ENCODE data around the gene CDH8.

The CDH8 gene

GRCh38 chr16:62036101-62036801, at the start of gene CDH8:
TSS of gene CDH8 (minus strand) at chr16:62036438. CDS start at chr16:62021403, 15,035 bp downstream.
- DNase-seq = no peak

DNA sequence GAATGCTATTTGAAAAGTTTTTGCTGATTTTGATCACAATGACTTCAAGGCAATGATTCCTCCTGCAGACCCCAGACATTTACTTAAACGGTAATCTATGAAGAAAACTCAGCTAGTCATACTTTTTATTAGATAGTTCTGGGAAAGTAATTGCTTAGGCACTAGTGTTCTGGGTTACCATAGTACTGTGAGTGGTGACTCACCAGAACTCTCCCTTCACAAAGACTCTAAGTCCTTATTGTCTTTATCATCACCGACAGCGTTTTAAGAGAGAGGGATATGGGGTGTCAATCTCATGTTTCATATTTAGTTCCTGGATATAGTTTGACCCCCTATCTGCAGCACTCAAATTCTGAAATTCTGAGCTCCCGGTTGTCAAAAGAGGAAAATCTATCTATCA, 43.0 kb upstream of the CDH8 start:
- DNase-seq = no peak

DNA sequence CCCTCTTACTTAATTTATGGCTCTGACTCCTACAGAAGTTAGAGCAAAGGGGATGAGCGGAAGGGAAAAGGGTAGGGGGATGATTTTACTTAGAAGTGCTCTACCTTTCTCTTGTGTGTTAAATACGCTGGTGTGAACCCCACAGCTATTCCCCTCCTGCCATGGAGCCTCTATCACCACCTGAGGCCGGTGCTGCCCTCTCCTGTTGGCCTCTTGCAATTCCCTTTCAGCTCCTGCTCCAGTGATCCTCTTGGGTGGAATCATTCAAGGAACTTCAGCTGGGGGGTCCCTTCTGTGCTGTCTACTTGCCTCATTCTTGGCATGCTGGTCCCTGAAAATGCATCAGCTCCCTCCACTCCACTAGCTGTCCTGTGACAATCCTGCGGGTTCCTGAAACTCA, 41.8 kb upstream of the CDH8 start:
- DNase-seq = no peak

DNA sequence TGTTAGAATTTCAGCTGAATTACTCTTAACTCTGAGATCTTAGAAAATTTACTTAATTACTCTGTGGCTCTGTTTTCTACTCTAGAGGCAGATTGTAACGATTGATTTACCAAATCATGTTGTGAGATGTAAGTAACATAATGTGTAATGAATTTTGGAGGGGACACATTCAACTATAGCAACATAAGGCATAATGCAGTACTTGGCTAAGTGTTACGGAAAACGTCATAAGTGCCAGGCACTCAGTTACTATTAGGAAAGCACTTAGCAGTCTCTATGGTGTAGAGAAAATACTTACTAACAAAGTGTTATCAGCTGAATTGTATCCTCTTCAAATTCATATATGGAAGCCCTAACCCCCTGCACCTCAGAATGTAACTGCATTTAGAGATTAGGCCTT, 40.6 kb upstream of the CDH8 start:
- DNase-seq = no peak

GRCh38 chr16:62068747-62069146, 32.5 kb upstream of the CDH8 start:
- no peak for DNase-seq

DNA sequence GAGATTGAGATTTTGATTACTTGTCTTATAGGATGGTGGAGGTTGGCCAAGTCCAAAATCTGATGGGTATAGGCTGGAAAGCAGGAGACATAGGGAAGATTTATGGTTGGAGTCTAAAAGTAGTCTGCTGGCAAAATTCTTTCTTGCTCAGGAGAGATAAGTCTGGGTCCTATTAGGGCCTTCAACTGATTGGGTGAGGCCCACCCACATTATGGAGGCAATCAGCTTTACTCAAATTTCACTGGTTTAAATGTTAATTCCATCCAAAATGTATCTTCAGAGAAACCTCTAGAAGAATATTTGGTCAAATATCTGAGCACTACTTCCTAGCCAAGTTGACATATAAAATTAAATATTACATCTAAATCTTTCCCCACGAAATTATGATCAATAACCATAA, 31.7 kb upstream of the CDH8 start:
- DNase-seq = no peak

- no peak for DNase-seq
Observed at GRCh38 chr16:62067182-62067581, 30.9 kb upstream of the CDH8 start.

DNA sequence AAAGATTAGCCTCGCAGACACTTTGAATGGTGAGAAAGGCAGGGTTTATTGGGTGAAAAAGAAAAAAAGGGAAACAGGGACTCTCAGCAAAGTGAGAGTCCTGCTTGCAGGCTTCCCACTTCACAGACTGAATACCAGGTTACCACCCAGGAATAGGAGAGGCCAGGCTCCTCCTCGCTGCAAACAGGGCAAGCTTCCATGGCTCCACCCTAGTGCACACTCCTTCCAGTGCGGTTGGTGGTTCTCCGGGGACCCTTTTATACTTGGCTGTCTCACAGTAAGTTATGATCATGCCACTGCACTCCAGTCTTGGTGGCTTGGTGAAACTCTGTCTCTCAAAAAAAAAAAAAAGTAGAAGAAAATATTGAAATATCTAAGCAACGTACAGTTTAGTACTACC, 30.5 kb upstream of the CDH8 start:
- no peak for DNase-seq

DNA sequence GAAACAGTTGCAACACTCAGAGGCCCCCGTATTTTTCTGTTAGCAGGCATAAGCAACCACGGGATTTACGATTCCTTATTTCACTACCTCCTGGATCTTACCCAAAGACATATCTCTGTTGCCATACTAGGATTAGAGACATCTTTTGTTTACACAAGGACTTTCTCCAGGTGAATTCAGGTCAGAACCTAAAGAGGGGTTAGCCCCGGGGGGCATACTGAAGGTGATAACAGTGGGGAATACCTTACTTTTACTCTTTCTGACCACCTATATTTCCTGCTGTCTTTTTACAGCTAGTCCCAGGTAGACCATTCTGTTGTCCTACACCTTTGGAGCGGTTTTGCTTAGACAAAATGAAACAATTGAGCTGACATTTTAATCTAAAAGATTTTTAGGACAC, 27.9 kb upstream of the CDH8 start:
- DNase-seq = no peak

GRCh38 chr16:62060089-62060488, 23.9 kb upstream of the CDH8 start:
- DNase-seq = no peak

GRCh38 chr16:62059527-62059926, 23.3 kb upstream of the CDH8 start:
- no peak for DNase-seq

- DNase-seq = no peak
Observed at GRCh38 chr16:62058412-62058811, 22.2 kb upstream of the CDH8 start.

GRCh38 chr16:62051942-62052341, 15.7 kb upstream of the CDH8 start:
- DNase-seq = no peak

- no peak for DNase-seq
Observed at GRCh38 chr16:62050793-62051192, 14.6 kb upstream of the CDH8 start.

DNA sequence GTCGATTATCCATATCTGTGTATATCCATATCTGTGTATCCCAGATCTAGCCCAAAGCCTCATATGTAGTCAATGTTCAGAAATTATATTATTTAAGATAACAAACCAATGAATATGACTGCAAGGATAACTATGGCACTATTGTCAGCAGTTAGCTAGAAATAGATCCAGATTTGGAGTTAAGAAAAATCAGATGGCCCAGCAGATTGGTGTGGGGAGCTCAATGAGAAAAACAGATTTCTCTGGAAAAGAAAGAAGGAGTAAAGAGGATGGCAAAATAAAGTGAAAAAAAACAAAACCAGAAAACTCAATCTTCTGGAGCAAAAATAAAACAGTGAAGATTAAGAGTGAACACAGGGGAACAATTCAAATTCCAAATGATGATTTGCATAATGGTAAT, 10.6 kb upstream of the CDH8 start:
- no peak for DNase-seq

GRCh38 chr16:62041401-62041800, 5.2 kb upstream of the CDH8 start:
- DNase-seq = no peak

GRCh38 chr16:62038646-62039045, 2.4 kb upstream of the CDH8 start:
- DNase-seq = no peak

DNA sequence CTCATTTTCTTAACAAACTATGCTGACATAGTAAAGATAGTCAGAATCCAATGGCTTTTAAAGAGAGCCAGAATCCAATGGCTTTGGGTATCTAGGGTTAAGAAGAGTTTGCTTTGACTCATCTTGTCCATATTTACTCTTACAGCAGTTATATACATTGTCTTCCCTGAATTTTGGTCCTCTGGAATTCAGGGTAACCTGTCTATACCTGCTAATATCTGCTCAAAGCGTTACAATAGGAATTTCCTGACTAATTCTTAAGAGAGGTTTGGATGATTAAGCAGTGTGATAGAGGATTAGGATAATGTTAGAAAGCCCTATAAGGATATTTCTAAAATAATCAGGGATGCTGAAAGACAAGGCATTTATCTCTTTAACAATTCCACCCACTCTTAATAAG, 2.0 kb upstream of the CDH8 start:
- DNase-seq = no peak

DNA sequence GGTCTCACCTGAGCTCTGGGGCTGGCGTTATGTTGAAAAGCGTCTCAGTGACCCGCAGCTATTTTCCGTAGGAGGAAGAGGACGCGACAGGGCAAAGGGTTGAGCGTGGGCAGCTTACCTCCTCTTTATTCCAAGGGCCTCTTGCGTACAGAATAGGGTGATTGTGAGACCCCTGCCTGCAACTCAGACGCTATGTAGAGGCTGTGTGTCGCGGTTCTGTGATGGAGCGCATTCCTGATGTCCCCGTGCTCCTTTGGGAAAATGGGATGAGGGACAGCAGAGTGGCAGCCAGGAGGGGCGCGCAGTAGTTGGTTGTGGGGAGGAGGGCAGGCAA, 531 bp upstream of the CDH8 start:
- DNase-seq = no peak

DNA sequence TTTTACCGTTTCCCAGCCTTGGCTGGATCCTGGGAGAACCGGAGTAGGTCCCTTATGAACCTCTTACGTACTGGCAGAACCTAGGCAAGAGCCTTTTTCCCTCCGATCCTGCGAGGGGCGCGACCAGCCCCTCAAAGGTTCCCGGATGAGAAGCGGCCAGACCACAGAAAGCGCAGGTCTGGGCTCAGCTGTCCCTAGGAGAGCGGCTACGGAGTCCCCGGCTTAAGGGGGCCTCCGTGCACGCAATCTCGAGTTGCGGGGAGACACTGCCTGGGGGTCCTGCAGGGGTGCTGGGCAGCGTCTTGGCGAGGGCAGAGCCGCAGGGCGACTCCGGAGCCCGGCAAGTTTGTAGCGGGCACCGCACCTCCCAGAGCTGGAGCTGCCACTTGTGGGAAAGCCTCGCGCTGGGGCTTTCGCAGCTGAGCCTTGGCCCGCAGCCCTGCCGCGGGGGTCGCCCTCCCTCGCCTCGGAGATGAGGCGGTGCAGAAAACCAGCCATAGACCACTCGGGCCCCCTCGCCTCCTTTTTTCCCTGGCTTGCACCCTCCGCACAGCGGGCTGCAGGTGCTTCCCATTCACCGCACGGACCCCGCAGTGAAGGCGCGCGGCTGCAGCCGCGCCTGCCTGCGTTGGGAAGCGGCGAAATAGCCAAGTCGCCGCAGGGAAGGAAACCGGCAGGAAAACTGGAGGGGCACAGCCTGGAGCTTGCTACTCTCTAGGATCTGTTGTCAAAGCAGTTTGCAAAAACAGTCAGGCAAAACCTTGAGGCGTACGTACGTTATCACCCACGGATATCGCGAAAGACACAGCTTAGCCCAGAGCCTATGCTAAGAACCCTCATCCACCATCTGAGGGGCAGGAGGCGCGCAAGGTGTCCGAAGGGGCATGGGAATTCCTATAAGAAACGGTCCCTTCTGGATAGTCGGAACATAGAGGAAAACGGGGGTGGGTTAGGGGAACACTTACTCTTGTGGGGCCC, 834 bp downstream of the CDH8 start:
- DNase-seq = no peak

DNA sequence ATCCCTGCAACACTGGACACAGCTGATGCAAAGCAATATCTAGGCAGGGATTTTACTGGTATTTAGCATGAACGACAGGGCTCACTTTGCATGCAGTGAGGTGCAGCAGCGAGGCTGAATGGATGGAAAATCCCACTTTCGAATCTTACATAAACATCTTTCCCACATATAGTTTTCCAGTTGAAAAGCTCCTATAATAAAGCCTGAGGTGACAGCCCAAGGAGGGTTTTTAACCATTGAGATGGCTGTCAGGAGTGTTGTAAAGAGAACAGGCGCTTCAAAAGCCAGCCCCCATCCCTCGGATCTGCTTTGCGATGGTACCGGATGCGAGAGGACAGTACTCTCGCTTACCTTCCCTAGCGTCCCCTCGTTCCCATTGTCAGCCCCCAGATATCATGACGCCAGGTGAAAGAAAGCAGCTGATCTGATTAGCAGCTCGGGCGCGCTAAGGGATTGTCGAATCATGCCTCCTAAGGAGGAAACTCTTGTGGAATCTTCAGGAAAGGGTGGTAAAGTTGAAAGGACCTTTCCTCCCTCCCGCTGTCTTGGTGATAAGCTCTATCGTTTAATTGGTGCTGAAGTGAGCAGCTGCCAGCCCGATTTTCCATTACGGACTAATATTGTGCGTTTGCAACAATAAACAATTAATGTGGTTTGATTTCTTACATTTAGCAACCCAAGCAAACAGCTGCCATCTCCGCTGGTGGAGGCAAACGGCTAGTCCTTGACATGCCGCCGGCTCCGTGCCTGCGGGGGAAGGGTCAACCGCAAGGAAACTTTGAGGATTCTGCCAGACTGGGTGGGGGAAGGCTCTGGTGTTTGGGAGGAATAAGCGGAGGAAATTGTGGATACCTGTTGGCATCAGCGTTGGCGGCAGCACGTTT, 1.8 kb downstream of the CDH8 start:
- no peak for DNase-seq

DNA sequence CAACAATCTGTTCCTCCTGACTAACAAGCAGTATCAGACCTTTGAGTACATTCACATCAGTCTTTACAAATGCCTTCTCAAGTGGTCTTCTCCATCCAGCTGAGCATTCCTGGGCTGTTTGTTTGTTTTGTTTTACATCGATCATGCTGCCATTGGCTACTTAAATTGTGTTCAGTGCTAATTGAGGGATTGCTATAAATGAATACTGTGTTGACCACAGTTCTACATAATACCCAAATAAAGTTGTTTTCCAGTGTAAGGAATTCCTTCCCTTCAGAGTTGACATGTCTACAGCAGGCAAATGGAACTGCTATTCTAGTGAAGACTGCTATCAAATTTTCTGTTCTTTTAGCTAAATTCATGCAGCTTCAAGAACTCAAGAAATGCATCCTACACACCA, 3.2 kb downstream of the CDH8 start:
- DNase-seq = no peak

DNA sequence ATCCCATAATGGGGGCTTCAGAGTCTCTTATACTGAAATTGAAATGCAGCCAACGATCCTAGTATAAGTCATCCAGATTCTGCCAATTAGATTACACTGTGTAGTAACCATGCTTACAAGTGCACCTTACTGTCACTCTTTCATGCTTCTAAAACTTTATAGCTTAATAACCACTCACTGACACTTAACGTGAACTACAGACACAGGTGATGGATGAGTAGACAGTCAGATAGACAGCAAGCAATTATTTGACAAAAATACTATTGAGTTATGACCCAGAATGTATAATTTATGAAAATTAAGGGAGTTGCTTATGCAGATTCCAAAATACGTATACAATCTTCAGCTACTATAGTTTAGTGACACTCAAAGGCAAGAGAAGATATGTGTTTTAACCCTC, 6.3 kb downstream of the CDH8 start:
- no peak for DNase-seq
